HG02759 (cell line): ENCODE results near the gene POTEG.
"Not testable (repeated sequence)": the region's sequence is repeated elsewhere in the genome, so short reads cannot be mapped to it uniquely, and the experiment has no call there.

Experiments used
- ATAC-seq: cut with Tn5 transposase; IDR thresholded peaks from one replicate; pipeline ENCODE4 v1.9.1; 2021; ENCODE audit warnings: mild to moderate bottlenecking, moderate library complexity; ENCODE audit not compliant: unreplicated experiment

The POTEG gene

GRCh38 chr14:19434241-19434640, at the start of gene POTEG:
POTEG (minus strand) TSS chr14:19434341; CDS start chr14:19434289, 52 bp downstream.
- not testable (repeated sequence) for ATAC-seq

GRCh38 chr14:19482093-19482492, 48.0 kb upstream of the POTEG start:
- not testable (repeated sequence) for ATAC-seq

GRCh38 chr14:19481421-19481820, 47.3 kb upstream of the POTEG start:
- ATAC-seq: not testable (repeated sequence)

GRCh38 chr14:19480491-19480890, 46.4 kb upstream of the POTEG start:
- ATAC-seq: not testable (repeated sequence)

GRCh38 chr14:19445761-19446160, 11.6 kb upstream of the POTEG start:
- ATAC-seq: not testable (repeated sequence)

- ATAC-seq: not testable (repeated sequence)
These were observed 5.7 kb upstream of the POTEG start for GRCh38 chr14:19439826-19440225.

- peak; percentile 52 for ATAC-seq
These were observed 5.1 kb upstream of the POTEG start for GRCh38 chr14:19439219-19439618.

GRCh38 chr14:19437126-19437443, 2.9 kb upstream of the POTEG start:
- ATAC-seq: not testable (repeated sequence)

GRCh38 chr14:19436311-19437125, 2.4 kb upstream of the POTEG start:
- ATAC-seq: not testable (repeated sequence)

- ATAC-seq: not testable (repeated sequence)
These were observed 1.7 kb upstream of the POTEG start for GRCh38 chr14:19435852-19436251.

GRCh38 chr14:19434891-19435290, 750 bp upstream of the POTEG start:
- not testable (repeated sequence) for ATAC-seq

GRCh38 chr14:19433765-19434164, 376 bp downstream of the POTEG start:
- ATAC-seq: not testable (repeated sequence)

GRCh38 chr14:19408519-19408918, 25.6 kb downstream of the POTEG start:
- not testable (repeated sequence) for ATAC-seq

GRCh38 chr14:19402097-19402496, 32.0 kb downstream of the POTEG start:
- ATAC-seq: not testable (repeated sequence)

GRCh38 chr14:19394727-19395126, 39.4 kb downstream of the POTEG start:
- not testable (repeated sequence) for ATAC-seq

- not testable (repeated sequence) for ATAC-seq
These were observed 43.9 kb downstream of the POTEG start for GRCh38 chr14:19390230-19390629.

- not testable (repeated sequence) for ATAC-seq
These were observed 45.4 kb downstream of the POTEG start for GRCh38 chr14:19388741-19389140.

GRCh38 chr14:19386996-19387395, 47.1 kb downstream of the POTEG start:
- not testable (repeated sequence) for ATAC-seq

GRCh38 chr14:19386309-19386708, 47.8 kb downstream of the POTEG start:
- not testable (repeated sequence) for ATAC-seq

- ATAC-seq: not testable (repeated sequence)
These were observed 49.9 kb downstream of the POTEG start for GRCh38 chr14:19384088-19384781.

GRCh38 chr14:19383008-19383584, 51.0 kb downstream of the POTEG start:
- not testable (repeated sequence) for ATAC-seq

- ATAC-seq: not testable (repeated sequence)
These were observed 54.0 kb downstream of the POTEG start for GRCh38 chr14:19380137-19380536.
